Kidney (tissue), 14 donors: Measurements from ENCODE around the gene SATB1. TPM values are rescaled to one million over a fixed set of nuclear protein-coding genes. Genes with fewer than 3 reads are reported as not detected.

Experiments
- DNase-seq, 5 donors: peaks; one replicate each; pipeline ENCODE4 v3.0.0-alpha.2; 2013 to 2020
- FAIRE-seq: peaks from 2 replicates; lab custom pipeline; 2012; peaks lifted over from hg19 to GRCh38; lab: Jason Lieb, UNC
- H3K27ac ChIP-seq, 2 donors: one replicate each; pipeline ENCODE4 v1.7.0; 2013; ENCODE audit warnings: low read depth in 2 of 2, low read length in 2 of 2, inconsistent platforms in 1 of 2
- H3K27me3 ChIP-seq: one replicate; pipeline ENCODE4 v1.7.1; 2013; ENCODE audit warnings: low read length, inconsistent platforms; ENCODE audit not compliant: control insufficient read depth, insufficient read depth
- H3K36me3 ChIP-seq, 3 donors: one replicate each; pipeline versions ENCODE4 v1.7.0 to v1.7.1; 2013; ENCODE audit warnings: low read length in 3 of 3, control low read depth in 1 of 3, inconsistent platforms in 1 of 3; ENCODE audit not compliant: insufficient read depth in 3 of 3, control insufficient read depth in 2 of 3
- H3K4me1 ChIP-seq, 3 donors: one replicate each; pipeline versions ENCODE4 v1.7.0 to v1.7.1; 2013; ENCODE audit warnings: low read length in 3 of 3, inconsistent platforms in 1 of 3, low read depth in 1 of 3; ENCODE audit not compliant: control insufficient read depth in 2 of 3, insufficient read depth in 2 of 3
- H3K4me3 ChIP-seq, 3 donors: one replicate each; pipeline versions ENCODE4 v1.7.0 to v1.8.1; 2013; ENCODE audit warnings: low read length in 3 of 3, control low read depth in 1 of 3, inconsistent platforms in 1 of 3
- H3K9ac ChIP-seq, 3 donors: one replicate each; pipeline versions ENCODE4 v1.7.0 to v1.7.1; 2013; ENCODE audit warnings: low read length in 3 of 3, control low read depth in 1 of 3, inconsistent platforms in 1 of 3
- H3K9me3 ChIP-seq, 3 donors: one replicate each; pipeline versions ENCODE4 v1.7.0 to v1.7.1; 2013; ENCODE audit warnings: low read length in 3 of 3, control low read depth in 1 of 3, inconsistent platforms in 1 of 3; ENCODE audit not compliant: control insufficient read depth in 2 of 3, insufficient read depth in 1 of 3
- CTCF ChIP-seq: IDR thresholded peaks from 3 replicates; pipeline ENCODE4 v1.5.1; 2012; ENCODE audit warnings: mild to moderate bottlenecking, moderate library complexity, borderline replicate concordance; ENCODE audit not compliant: insufficient read depth; ENCODE audit errors: extremely low read depth
- intact Hi-C: fragments of 100-400 bp; cut with DNase I; formaldehyde crosslinking; loops from one replicate; pipeline ENCODE4 v1.11.1; 2022
- polyA plus RNA-seq: library from polyadenylated mRNA; stranded (reverse); fragments of 350-450 nt; fragmentation: Illumina TruSeq; extraction: RNeasy Lipid Tissue Mini Kit (QIAGEN cat#74804); gene quantifications from one replicate; pipeline ENCODE4 v1.2.3, GENCODE V29; 2014; ENCODE audit warnings: low read depth, low replicate concordance; ENCODE audit not compliant: insufficient read depth
- total RNA-seq: library from RNA; stranded (reverse); fragmentation: NEBNext Ultra II Directional; extraction: Animal tissue kit (Norgen Biotek cat#: 25700); gene quantifications from one replicate; pipeline ENCODE4 v1.2.1, GENCODE V29; 2021
- donor health status: control.
- donor health status: control.
- donor health status: control.
- donor health status: control.
- donor health status: control.
- donor health status: DM: yes; HTN: yes; CAD: no.
- donor health status: Normal renal cell carcinoma (clear cell type).

SATB1 gene
- total and polyA plus RNA-seq, 2 donors from 2014 or later = 6.2 to 22.2 TPM

DNA sequence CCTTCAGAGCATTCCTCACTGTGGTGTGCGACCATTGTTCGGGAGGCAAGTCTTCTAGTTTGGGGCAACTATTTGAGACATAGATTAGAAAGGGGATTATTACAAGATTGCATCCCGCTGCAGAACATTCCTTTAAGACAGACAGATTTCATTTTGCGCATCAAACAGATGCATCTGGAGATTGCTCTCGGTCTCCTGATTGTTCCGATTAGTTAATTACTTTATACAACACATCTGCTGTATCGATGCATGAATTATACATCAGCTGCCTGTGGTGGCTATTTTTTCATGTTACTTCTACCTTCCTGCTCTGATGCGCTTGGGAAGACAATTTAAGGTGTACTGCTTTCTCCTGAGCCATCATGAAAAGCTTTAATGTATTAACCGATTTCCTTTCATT, 10.0 kb downstream of the SATB1 start:
- Histone ChIP-seq H3K4me3 (no peak overlapping the region), H3K27me3 (no peaks in the 10 kb centered on the region), H3K4me1 (no peaks in the 10 kb centered on the region), H3K9me3 (no peaks in the 10 kb centered on the region), H3K27ac (no peak overlapping the region), H3K9ac (no peak overlapping the region), H3K36me3 (peaks cover 0 to 4% (median 4%) of the 10 kb centered on the region in 3 donors)
- no peak for DNase-seq
- intact Hi-C loops = no loop called here
- no peak for TF ChIP-seq CTCF
- FAIRE-seq = no peak

- TF ChIP-seq CTCF = no peak
- Histone ChIP-seq H3K36me3 (peaks cover 0 to 4% (median 4%) of the 10 kb centered on the region in 3 donors), H3K4me3 (no peak overlapping the region), H3K9me3 (no peaks in the 10 kb centered on the region), H3K4me1 (no peaks in the 10 kb centered on the region), H3K27me3 (no peaks in the 10 kb centered on the region), H3K9ac (no peak overlapping the region), H3K27ac (no peak overlapping the region)
- no peak for FAIRE-seq
- DNase-seq = no peak
- intact Hi-C loops = no loop called here
These were observed 12.5 kb downstream of the SATB1 start for GRCh38 chr3:18412684-18413083.

DNA sequence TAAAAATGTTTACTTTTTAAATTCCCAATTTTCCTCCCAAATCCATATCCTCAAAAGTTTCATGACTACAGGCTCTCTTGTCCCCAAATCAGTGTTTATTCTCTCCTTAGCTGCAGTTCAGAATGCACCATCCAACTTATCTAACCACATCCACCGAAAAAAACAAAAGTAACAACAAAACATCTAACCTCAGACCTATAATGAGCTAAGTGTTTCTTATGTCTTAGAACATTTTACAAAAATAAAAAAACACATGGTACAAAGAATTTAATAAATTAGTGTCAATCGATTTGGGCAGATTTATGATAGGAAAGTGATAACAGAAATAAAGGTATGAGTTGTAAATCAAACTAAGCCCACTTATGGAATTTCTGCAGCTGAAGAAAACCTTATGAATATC, 13.6 kb downstream of the SATB1 start:
- no peaks in the 10 kb centered on the region for H3K9me3 ChIP-seq
- DNase-seq (no peak), FAIRE-seq (no peak)
- H3K27me3 ChIP-seq = no peaks in the 10 kb centered on the region
- intact Hi-C loops = no loop called here
- TF ChIP-seq CTCF = no peak
- H3K4me1 ChIP-seq = no peaks in the 10 kb centered on the region
- no peak overlapping the region for H3K27ac ChIP-seq
- no peak overlapping the region for H3K9ac ChIP-seq
- peaks cover 0 to 4% (median 2%) of the 10 kb centered on the region in 3 donors for H3K36me3 ChIP-seq
- H3K4me3 ChIP-seq = no peak overlapping the region

- intact Hi-C loops = no loop called here
- no peak overlapping the region for H3K4me3 ChIP-seq
- TF ChIP-seq CTCF = no peak
These were observed 14.9 kb downstream of the SATB1 start for GRCh38 chr3:18410205-18410604.

More at GRCh38 chr3:18410205-18410604, 14.9 kb downstream of the SATB1 start:
- H3K9me3 ChIP-seq = no peaks in the 10 kb centered on the region
- no peaks in the 10 kb centered on the region for H3K36me3 ChIP-seq
- no peaks in the 10 kb centered on the region for H3K27me3 ChIP-seq
- H3K9ac ChIP-seq = no peak overlapping the region
- no peaks in the 10 kb centered on the region for H3K4me1 ChIP-seq
- DNase-seq (no peak), FAIRE-seq (no peak)
- H3K27ac ChIP-seq = no peak overlapping the region
